Activated CD4-positive, alpha-beta T cell treated with anti-CD3 and anti-CD28 coated beads, Interleukin-2, amount 10 ng/mL, durations not matched to agents 24 days and 14 days (primary cell): Measurements from ENCODE around the gene CTIF. TPM values are rescaled to one million over a fixed set of nuclear protein-coding genes. Genes with fewer than 3 reads are reported as not detected.
A peak's percentile ranks its signal among the peaks of the same experiment; 100 is the strongest.

ENCODE experiments used
- DNase-seq: peaks from one replicate; pipeline ENCODE4 v3.0.0; 2022
- H3K27ac Mint-ChIP-seq: one replicate; pipeline ENCODE4 v1.8.0; 2022; ENCODE audit warnings: mild to moderate bottlenecking, mixed read lengths
- H3K27me3 Mint-ChIP-seq: one replicate; pipeline ENCODE4 v1.8.0; 2022; ENCODE audit warnings: mixed read lengths
- H3K36me3 Mint-ChIP-seq: one replicate; pipeline ENCODE4 v1.8.0; 2022; ENCODE audit warnings: low read depth, mild to moderate bottlenecking, mixed read lengths
- H3K4me1 Mint-ChIP-seq: one replicate; pipeline ENCODE4 v1.8.0; 2021; ENCODE audit warnings: mixed read lengths
- H3K4me3 Mint-ChIP-seq: one replicate; pipeline ENCODE4 v1.8.0; 2022; ENCODE audit warnings: mild to moderate bottlenecking, moderate library complexity, mixed read lengths
- H3K9me3 Mint-ChIP-seq: one replicate; pipeline ENCODE4 v1.8.0; 2021; ENCODE audit warnings: mixed read lengths
- intact Hi-C: fragments of 100-400 bp; cut with micrococcal nuclease; formaldehyde crosslinking; loops from one replicate; pipeline ENCODE4 v1.15.1; 2023
- total RNA-seq: library from RNA; stranded (reverse); gene quantifications from 2 replicates; pipeline ENCODE4 v1.2.3, GENCODE V29; 2022

The CTIF gene
- total RNA-seq, 1 donor from 2014 or later = 9.5 TPM

DNA sequence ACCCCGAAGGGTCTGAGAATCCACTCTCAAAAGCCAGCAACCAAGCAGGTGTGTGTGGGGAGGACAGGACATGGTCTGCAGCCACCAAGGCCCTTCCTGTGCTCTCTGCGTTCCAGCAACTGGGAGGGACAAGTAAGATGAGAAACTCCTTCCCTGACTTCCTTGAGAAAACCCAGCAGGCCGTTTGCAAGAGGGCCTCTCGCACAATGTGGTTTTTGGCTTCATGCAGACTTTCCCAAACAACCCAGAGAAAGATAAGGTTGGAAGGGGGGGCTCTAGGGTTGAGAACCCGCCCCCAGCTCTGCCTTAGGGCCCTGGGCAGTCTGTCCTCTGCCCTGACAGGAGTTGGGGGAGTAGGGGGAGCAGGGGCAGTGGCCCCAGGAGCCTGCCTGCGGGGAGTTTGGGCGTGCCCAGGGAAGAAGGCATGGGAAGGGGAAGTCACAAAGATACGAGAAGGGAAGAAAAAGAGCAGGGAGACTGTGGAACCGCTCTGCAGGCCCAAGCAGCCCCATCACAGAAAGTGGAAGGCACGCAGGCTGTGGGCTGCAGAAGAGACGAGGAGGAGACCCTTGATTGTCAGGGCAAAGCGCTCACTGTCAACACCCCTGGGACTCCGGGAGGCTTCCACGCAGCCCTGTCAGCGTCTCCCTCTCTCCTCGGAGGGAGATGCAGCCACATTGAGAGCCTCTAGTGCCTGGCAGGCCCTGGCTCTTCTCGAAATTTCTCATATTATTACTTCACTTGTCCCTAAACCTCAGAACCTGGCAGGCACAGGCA lies 312.2 kb downstream of the CTIF start:
- peak overlapping the region; percentile 17 for H3K27ac Mint-ChIP-seq
- H3K36me3 Mint-ChIP-seq = no peaks in the 10 kb centered on the region
- peaks cover 3% of the 10 kb centered on the region for H3K27me3 Mint-ChIP-seq
- no peak overlapping the region for H3K4me3 Mint-ChIP-seq
- DNase-seq = no peak
- H3K4me1 Mint-ChIP-seq = peaks cover 43% of the 10 kb centered on the region
- peaks cover 6% of the 10 kb centered on the region for H3K9me3 Mint-ChIP-seq
- intact Hi-C loops = no loop called here

DNA sequence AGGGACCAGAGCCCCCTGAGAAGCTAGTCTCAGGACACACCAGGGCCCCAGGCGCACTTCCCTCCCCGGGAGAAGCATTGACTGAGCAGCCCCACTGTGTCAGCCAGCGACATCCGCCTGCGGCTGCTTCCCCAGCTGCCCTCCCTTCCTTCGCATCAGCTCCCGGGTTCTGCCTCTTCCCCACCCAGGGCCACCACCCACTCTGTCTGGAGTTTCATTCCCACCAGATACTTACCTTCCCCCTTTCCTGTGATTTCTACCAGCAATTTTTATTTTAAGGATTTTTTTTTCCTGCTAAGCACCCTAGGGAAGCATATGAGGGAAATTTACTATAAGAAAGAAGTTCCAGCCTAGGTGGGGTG lies 312.7 kb downstream of the CTIF start:
- DNase-seq = no peak

DNA sequence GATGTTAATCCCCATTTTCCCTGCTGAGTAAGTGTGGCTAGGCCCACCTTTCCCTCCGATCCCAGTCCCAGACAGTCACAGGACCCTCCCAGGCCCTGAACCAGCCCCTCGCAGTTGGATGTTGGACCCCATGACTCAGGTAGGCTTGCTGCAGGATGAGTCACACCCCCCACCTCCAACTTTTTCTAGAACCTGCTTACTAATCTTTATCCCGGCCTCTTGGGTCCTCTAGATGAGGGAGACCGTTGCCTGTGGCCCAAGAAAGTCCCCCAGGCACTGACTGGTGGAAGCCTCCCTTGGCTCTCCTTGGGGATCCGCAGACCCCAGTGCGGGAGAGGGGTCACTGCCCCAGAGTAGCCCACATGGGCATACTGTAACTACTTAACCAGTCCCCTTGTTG lies 313.5 kb downstream of the CTIF start:
- intact Hi-C loops = no loop called here
- Mint-ChIP-seq H3K36me3 (no peaks in the 10 kb centered on the region), H3K27ac (peak overlapping the region; percentile 13), H3K27me3 (no peaks in the 10 kb centered on the region), H3K4me3 (no peak overlapping the region), H3K4me1 (peaks cover 46% of the 10 kb centered on the region), H3K9me3 (no peaks in the 10 kb centered on the region)
- DNase-seq = no peak

More for the DNA sequence above, 312.7 kb downstream of the CTIF start:
- H3K9me3 Mint-ChIP-seq = peaks cover 3% of the 10 kb centered on the region
- peaks cover 45% of the 10 kb centered on the region for H3K4me1 Mint-ChIP-seq
- intact Hi-C loops = no loop called here
- no peaks in the 10 kb centered on the region for H3K36me3 Mint-ChIP-seq
- H3K27ac Mint-ChIP-seq = no peak overlapping the region
- H3K4me3 Mint-ChIP-seq = no peak overlapping the region
- peaks cover 2% of the 10 kb centered on the region for H3K27me3 Mint-ChIP-seq

DNA sequence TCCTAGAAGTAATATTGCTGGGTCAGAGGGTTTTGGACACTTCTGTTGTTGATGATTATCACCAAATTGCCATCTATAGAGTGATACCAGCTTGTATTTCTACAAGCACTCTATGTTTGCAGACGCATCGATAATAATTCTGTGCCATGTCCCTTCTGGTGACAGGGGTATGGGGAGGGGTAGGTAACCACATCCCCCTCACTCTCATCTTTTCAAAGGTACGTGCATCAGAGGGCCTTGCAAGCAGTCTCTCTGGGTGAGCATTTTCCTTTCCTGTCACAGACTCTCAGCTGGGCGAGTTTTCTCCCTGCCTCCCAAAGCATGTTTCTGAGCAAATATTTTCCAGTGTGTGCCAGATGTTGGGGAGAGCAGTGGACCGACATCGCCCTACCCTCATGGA lies 314.0 kb downstream of the CTIF start:
- Mint-ChIP-seq H3K27me3 (no peaks in the 10 kb centered on the region), H3K36me3 (no peaks in the 10 kb centered on the region), H3K4me3 (no peak overlapping the region), H3K27ac (peak overlapping the region; percentile 61), H3K9me3 (no peaks in the 10 kb centered on the region), H3K4me1 (peaks cover 46% of the 10 kb centered on the region)
- DNase-seq = no peak
- intact Hi-C loops = no loop called here

DNA sequence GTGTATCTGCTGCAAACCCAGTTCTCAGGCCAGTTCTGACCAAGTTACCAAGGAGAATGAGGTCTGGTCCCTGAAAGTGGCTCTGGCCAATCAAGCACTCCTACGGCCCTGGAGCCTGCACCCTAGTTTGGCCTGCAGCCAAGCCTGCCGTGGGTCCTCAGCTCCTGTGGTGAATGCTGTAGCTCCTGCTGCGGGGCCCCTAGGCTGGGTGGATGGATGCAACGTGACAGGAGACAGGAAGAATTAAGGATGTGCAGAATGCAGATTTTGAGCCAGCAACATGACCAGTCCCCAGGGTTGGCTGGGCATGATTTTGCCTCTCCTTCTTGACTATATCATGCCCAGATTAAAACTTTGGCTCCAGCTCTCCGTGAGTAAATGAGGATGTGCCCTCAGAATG lies 314.8 kb downstream of the CTIF start:
- Mint-ChIP-seq H3K9me3 (no peaks in the 10 kb centered on the region), H3K4me1 (peaks cover 42% of the 10 kb centered on the region), H3K4me3 (no peak overlapping the region), H3K27ac (no peak overlapping the region), H3K27me3 (no peaks in the 10 kb centered on the region), H3K36me3 (no peaks in the 10 kb centered on the region)
- intact Hi-C loops = no loop called here
- DNase-seq = no peak

DNA sequence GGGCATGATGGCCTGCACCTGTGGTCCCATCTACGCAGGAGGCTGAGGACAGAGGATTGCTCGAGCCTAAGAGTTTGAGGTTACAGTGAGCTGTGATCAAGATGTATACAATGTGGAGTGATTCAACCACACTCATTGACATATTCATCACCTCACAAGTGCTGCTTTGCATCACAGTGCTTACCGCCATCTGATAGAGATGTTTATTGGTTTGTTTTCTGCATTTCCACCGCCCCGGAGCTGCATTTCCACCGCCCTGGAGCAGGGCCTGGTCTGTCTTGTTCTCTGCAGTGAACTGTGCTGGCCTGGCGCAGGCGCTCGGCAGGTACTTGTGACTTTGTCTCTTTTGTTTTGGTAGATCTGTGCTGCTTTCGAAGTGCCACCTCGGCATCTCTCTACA lies 315.9 kb downstream of the CTIF start:
- peaks cover 40% of the 10 kb centered on the region for H3K4me1 Mint-ChIP-seq
- no peaks in the 10 kb centered on the region for H3K36me3 Mint-ChIP-seq
- DNase-seq = no peak
- H3K9me3 Mint-ChIP-seq = no peaks in the 10 kb centered on the region
- H3K4me3 Mint-ChIP-seq = no peak overlapping the region
- intact Hi-C loops = no loop called here
- no peaks in the 10 kb centered on the region for H3K27me3 Mint-ChIP-seq
- H3K27ac Mint-ChIP-seq = no peak overlapping the region

DNA sequence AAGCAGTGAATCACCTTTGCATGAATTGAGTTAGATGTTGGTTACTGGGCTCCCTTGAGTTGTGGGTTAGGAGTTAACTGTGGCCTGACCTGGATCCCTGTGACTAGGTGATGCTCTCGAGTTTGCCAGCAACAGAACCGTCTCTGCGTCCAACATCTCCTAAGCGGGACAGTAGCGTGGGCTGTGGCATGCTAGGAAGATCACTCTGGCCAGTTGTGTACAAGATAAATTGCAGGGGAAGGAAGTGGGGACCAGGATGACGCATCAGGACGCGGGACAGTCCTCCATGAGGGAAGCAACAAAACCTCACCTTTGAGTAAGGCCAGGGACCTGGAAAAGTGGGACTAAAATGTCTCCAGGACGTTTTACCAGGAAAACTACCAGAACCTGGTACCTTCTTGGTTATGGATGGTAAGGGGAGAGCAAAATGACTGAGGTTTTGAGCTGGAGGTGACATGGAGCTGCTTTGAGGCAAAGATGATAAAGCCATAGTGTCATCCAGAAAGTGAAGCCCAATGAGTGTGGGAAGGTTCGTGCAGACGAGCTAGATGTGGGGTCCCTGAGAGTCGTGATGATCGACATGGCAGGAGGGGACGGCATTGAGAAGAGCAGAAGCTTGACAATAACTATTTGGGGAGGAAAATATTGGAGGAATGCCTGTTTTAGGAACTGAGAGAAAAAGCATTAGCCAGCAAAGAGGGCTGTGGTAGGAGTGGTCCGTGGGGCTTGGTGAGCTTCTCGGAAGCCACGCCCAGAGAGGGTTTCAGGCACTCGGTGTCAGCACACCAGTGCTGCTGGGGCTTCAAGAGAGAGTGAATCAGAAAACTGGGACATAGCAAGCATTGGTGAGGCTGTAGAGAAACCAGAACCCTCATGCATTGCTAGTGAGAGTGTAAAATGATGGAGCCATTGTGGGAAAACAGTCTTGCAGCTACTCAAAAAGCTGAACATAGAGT lies 316.9 kb downstream of the CTIF start:
- Mint-ChIP-seq H3K27me3 (no peaks in the 10 kb centered on the region), H3K9me3 (no peaks in the 10 kb centered on the region), H3K36me3 (no peaks in the 10 kb centered on the region), H3K4me3 (no peak overlapping the region), H3K27ac (no peak overlapping the region), H3K4me1 (peaks cover 37% of the 10 kb centered on the region)
- intact Hi-C loops = no loop called here
- DNase-seq = no peak

DNA sequence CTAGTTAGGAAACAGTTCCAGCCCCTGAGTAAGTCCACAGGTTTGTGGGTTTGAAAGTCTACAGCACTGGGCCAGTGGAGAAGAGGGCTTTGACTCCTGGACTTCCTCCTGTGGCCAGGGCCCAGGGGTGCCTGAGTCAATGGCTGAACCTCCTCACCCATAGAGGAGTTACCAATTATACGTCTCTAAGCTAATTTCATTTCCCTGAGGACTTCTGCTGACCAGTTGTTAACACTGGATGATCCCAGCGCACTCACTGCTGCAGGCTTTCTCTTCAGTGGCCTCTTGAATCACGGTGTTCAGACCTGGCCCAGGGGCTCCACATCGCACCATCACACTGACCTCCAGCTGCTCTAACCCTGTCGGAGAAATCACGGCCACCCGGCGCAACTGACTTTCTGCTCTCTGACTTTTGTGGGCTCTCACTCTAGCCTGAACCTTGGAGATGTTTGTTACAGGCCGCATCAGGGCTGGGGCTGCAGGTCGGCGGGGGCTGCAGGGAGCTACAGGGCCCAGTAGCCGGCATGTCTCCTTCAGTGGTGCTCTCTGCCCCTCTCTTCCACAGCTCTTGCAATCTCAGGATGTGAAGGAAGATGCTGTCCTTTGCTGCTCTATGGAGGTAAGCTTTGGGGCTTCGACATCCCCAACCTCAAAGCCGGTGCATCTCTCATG lies 318.3 kb downstream of the CTIF start:
- Mint-ChIP-seq H3K27ac (no peak overlapping the region), H3K36me3 (no peaks in the 10 kb centered on the region), H3K27me3 (no peaks in the 10 kb centered on the region), H3K9me3 (no peaks in the 10 kb centered on the region), H3K4me3 (no peak overlapping the region), H3K4me1 (peaks cover 30% of the 10 kb centered on the region)
- DNase-seq = no peak
- intact Hi-C loops = no loop called here

DNA sequence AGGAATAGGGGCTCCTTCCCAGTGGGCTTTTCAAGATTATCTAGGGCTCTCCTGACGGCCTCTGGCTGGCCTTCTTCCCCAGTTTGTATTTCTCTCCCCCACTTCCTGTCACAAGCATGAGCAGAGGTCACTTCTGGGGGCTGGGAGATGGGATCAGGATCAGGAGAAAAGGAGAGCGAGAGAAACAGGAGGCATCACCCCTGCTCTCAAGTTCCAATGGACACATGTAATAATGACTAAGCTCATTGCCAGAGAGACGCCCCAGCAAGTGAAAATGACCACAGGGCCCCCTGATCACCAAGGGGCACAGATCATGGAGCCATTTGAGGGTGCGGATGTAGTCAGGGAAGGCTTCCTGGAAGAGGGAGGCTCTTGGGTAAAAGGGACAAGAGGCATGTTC lies 319.8 kb downstream of the CTIF start:
- Mint-ChIP-seq H3K4me1 (peaks cover 20% of the 10 kb centered on the region), H3K27me3 (no peaks in the 10 kb centered on the region), H3K27ac (no peak overlapping the region), H3K4me3 (no peak overlapping the region), H3K36me3 (peaks cover under 1% of the 10 kb centered on the region), H3K9me3 (no peaks in the 10 kb centered on the region)
- intact Hi-C loops = no loop called here
- DNase-seq = no peak

DNA sequence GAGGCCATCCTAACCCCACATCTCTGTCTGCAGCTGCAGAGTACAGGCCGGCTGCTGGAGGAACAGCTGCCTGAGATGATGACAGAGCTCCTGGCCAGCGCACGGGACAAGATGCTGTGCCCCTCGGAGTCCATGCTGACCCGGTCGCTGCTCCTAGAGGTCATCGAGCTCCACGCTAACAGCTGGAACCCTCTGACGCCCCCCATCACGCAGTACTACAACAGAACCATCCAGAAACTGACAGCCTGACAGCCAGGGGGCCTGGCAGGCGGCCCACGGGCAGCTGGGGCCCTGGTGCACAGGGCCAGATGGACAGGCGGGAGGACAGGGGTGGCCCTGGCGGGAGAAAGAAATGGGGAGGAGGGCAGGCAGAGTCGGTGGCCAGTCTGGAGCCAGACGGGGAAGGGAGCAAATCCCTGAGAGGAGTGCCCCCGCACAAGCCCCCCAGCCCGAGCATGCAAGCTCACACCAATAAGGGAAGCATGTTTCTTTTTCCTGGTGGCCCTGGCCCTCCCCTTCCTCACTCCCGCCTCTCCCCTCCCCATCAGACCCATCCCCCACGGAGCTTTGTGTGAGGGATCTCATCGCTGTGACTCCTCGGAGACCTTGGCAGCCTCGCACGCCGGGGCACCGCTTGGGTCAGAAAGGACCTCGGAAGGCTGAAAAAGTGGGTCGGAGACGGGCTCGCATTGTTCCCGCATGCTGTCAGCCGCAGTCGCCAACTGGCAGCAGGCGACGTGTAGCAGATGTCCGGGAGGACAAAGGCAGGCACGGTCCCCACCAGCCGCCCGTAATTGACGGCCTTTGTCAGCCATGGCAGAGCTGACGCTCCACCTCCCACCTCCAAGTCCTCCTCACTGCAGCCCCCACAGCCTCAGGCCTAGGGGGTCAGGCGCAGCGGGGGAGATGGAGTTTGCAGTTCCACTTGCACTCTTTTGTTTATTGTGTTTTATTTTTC lies 320.8 kb downstream of the CTIF start:
- Mint-ChIP-seq H3K27ac (no peak overlapping the region), H3K9me3 (no peaks in the 10 kb centered on the region), H3K27me3 (no peaks in the 10 kb centered on the region), H3K4me1 (peaks cover 18% of the 10 kb centered on the region), H3K4me3 (no peak overlapping the region), H3K36me3 (peaks cover 2% of the 10 kb centered on the region)
- intact Hi-C loops = no loop called here
- no peak for DNase-seq

DNA sequence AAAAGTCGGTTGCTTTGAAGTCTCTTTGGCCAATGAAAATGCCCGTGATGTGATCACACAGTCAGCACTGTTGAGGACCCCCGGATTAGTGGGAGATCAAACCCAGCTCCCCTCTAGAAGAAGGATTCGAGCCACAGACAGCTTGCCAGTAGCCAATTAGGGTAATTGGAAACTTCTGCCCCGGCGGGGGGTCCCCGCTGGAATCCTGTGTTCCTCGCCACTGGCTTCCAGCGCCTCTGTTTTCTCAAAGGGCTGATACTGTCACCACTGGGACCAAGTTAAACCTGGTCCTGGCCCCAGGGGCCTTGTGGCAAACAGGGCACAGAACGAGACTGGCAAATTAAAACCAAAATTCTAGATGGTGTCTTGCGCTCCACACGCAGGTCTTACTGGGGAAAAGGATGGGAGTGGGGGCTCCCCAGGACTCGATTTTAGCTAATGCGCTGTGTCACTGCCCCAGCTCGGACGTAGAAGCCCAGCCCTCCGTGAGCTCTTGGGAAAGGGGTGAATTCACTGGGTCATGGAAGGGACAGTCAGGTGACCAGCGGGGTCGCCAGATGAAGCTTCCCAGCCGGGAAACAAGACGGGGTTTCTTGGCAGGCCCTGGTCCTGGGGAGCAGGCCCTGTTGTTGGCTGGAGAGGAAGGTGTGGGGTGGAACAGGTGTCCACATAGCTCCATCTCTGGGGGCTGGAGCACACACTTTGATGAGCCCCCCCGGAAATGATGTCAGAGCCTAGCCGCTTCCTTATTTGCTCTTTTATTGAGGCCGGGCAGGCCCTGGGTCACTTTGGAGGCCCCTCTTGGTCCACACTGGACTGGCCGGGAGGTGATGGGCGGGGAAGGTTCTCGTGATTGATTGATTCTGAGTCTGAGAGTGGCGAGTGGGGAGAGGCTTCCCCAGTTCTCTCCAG lies 321.7 kb downstream of the CTIF start:
- no peak overlapping the region for H3K4me3 Mint-ChIP-seq
- H3K9me3 Mint-ChIP-seq = no peaks in the 10 kb centered on the region
- H3K27me3 Mint-ChIP-seq = no peaks in the 10 kb centered on the region
- H3K36me3 Mint-ChIP-seq = peaks cover 5% of the 10 kb centered on the region
- intact Hi-C loops = no loop called here
- H3K27ac Mint-ChIP-seq = no peak overlapping the region
- H3K4me1 Mint-ChIP-seq = peaks cover 10% of the 10 kb centered on the region
- no peak for DNase-seq

DNA sequence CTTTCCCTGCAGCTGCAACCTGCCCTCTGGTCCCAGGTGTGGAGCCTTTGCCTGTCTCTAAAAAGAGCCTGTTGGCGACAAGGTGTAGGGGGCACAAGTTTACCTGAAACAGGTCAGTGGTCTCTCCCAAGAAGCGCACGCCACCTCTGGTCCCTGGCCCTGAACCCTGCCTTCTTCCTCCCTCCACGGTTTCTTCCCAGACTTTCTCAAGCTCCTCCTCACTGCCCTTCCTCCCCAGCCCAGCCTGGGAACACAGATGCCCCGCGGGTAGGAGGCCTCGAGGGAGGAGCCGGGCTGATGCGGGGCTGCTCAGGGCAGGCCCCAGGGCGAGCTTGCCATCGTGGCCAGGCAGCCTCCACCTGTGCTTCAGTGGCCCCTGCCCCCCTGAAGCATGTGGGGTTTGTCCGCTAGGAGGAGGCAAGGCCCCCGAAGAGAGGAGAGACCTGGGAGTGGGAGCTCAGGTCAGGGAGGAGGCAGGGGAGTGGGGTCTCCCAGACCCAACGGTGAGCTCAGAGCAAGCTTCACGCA lies 322.4 kb downstream of the CTIF start:
- H3K27ac Mint-ChIP-seq = no peak overlapping the region
- no peak overlapping the region for H3K4me3 Mint-ChIP-seq
- H3K9me3 Mint-ChIP-seq = no peaks in the 10 kb centered on the region
- H3K36me3 Mint-ChIP-seq = peaks cover 5% of the 10 kb centered on the region
- peaks cover 5% of the 10 kb centered on the region for H3K4me1 Mint-ChIP-seq
- no peaks in the 10 kb centered on the region for H3K27me3 Mint-ChIP-seq
- no peak for DNase-seq
- intact Hi-C loops = no loop called here
